Measurements from ENCODE around the gene ABHD8.
"Not testable (repeated sequence)": the region's sequence is repeated elsewhere in the genome, so short reads cannot be mapped to it uniquely, and the experiment has no call there.

Gene ABHD8

GRCh38 chr19:17319473-17320238 is 16.4 kb upstream of the ABHD8 start:
- DNase-seq = no peak

- DNase-seq = no peak
These were observed 15.7 kb upstream of the ABHD8 start for GRCh38 chr19:17318966-17319365.

GRCh38 chr19:17314007-17314593 is 10.9 kb upstream of the ABHD8 start:
- DNase-seq = no peak

- DNase-seq = no peak
These were observed 9.2 kb upstream of the ABHD8 start for GRCh38 chr19:17312189-17313113.

- DNase-seq = no peak
These were observed 8.4 kb upstream of the ABHD8 start for GRCh38 chr19:17311455-17312188.

- DNase-seq = peak in 1 of 4 experiments; percentile 47
These were observed 6.8 kb upstream of the ABHD8 start for GRCh38 chr19:17309965-17310461.

GRCh38 chr19:17309198-17309964 is 6.2 kb upstream of the ABHD8 start, which contains the start of gene DDA1:
TSS of gene DDA1 (plus strand) at chr19:17309563. CDS start at chr19:17309655, 92 bp downstream.
- peak; percentile 84 to 97 (median 94) for DNase-seq

GRCh38 chr19:17307876-17308377 is 4.7 kb upstream of the ABHD8 start:
- DNase-seq = no peak

- no peak for DNase-seq
These were observed 3.1 kb upstream of the ABHD8 start for GRCh38 chr19:17306285-17306714.

- DNase-seq = peak; percentile 64 to 87 (median 79)
These were observed 2.5 kb upstream of the ABHD8 start, which contains the start of gene MRPL34 for GRCh38 chr19:17305517-17306284. TSS of gene MRPL34 (plus strand) at chr19:17305872. CDS start at chr19:17305893, 21 bp downstream.

- DNase-seq = no peak
These were observed 1.9 kb upstream of the ABHD8 start for GRCh38 chr19:17305216-17305516.

- no peak for DNase-seq
These were observed 1.4 kb upstream of the ABHD8 start for GRCh38 chr19:17304386-17305215.

- DNase-seq = no peak
These were observed 679 bp upstream of the ABHD8 start for GRCh38 chr19:17303940-17304267.

- peak in 1 of 4 experiments; percentile 51 for DNase-seq
These were observed 646 bp downstream of the ABHD8 start for GRCh38 chr19:17302391-17303166.

- no peak for DNase-seq
These were observed 2.1 kb downstream of the ABHD8 start for GRCh38 chr19:17300992-17301619.

GRCh38 chr19:17296976-17297375 is 6.2 kb downstream of the ABHD8 start:
- no peak for DNase-seq

- DNase-seq = no peak
These were observed 7.0 kb downstream of the ABHD8 start for GRCh38 chr19:17296273-17296672.

GRCh38 chr19:17295551-17295950 is 7.7 kb downstream of the ABHD8 start:
- DNase-seq = not testable (repeated sequence)
